ENCODE data around the gene KDM1A.

KDM1A gene

GRCh38 chr1:23114424-23115079, 95.3 kb downstream of the KDM1A start:
- DNase-seq, result no peak

- no peak for DNase-seq
Measured at GRCh38 chr1:23116216-23116836, 97.1 kb downstream of the KDM1A start.

- DNase-seq, result no peak
Measured at GRCh38 chr1:23116921-23117699, 97.8 kb downstream of the KDM1A start.

- no peak for DNase-seq
Measured at GRCh38 chr1:23118407-23118806, 99.1 kb downstream of the KDM1A start.

GRCh38 chr1:23118957-23119792, 99.9 kb downstream of the KDM1A start:
- DNase-seq, result peak; percentile 65

GRCh38 chr1:23120383-23120782, 101.1 kb downstream of the KDM1A start:
- DNase-seq, result no peak

- no peak for DNase-seq
Measured at GRCh38 chr1:23122023-23122748, 102.9 kb downstream of the KDM1A start.

GRCh38 chr1:23122796-23123195, 103.5 kb downstream of the KDM1A start:
- DNase-seq, result no peak

GRCh38 chr1:23123528-23123927, 104.3 kb downstream of the KDM1A start:
- DNase-seq, result no peak

GRCh38 chr1:23124259-23125026, 105.2 kb downstream of the KDM1A start:
- no peak for DNase-seq

- no peak for DNase-seq
Measured at GRCh38 chr1:23125489-23125888, 106.2 kb downstream of the KDM1A start.

- DNase-seq, result no peak
Measured at GRCh38 chr1:23126200-23126599, 106.9 kb downstream of the KDM1A start.

GRCh38 chr1:23126801-23127200, 107.5 kb downstream of the KDM1A start:
- DNase-seq, result no peak

- no peak for DNase-seq
Measured at GRCh38 chr1:23129846-23130245, 110.6 kb downstream of the KDM1A start.

GRCh38 chr1:23132033-23132432, 112.8 kb downstream of the KDM1A start:
- no peak for DNase-seq

Data from CD4-positive, alpha-beta T cell treated with Interleukin-15 for 1 hour (primary cell).